SJCRH30 (cell line): Measurements from ENCODE around the gene TRAFD1. TPM values are rescaled to one million over a fixed set of nuclear protein-coding genes. Genes with fewer than 3 reads are reported as not detected.
"Not testable (repeated sequence)": the region's sequence is repeated elsewhere in the genome, so short reads cannot be mapped to it uniquely, and the experiment has no call there.

Experiments
- DNase-seq, 2 experiments: peaks; one replicate each; pipeline ENCODE4 v3.0.0-alpha.2; 2015 to 2020
- H3K27ac ChIP-seq: fragments of 250-450 bp; sonication (Bioruptor Pico); 2 replicates; pipeline ENCODE4 v1.5.1; 2020; ENCODE audit warnings: mild to moderate bottlenecking, moderate library complexity
- H3K27me3 ChIP-seq: fragments of 250-450 bp; sonication (Bioruptor Pico); 2 replicates; pipeline ENCODE4 v1.5.1; 2020; ENCODE audit warnings: mild to moderate bottlenecking, moderate library complexity
- H3K36me3 ChIP-seq: fragments of 250-450 bp; sonication (Bioruptor Pico); 2 replicates; pipeline ENCODE4 v1.5.1; 2020; ENCODE audit warnings: mild to moderate bottlenecking, moderate library complexity
- H3K4me1 ChIP-seq: fragments of 250-450 bp; sonication (Bioruptor Pico); 2 replicates; pipeline ENCODE4 v1.5.1; 2020; ENCODE audit warnings: mild to moderate bottlenecking, moderate library complexity
- H3K4me3 ChIP-seq: fragments of 250-450 bp; sonication (Bioruptor Pico); 2 replicates; pipeline ENCODE4 v1.5.1; 2020; ENCODE audit warnings: mild to moderate bottlenecking, moderate library complexity
- H3K9me3 ChIP-seq: fragments of 250-450 bp; sonication (Bioruptor Pico); replicated peaks from 2 replicates; pipeline ENCODE4 v1.5.1; 2020; ENCODE audit warnings: mild to moderate bottlenecking, moderate library complexity
- total RNA-seq: library from RNA; depleted of rRNA; stranded (reverse); fragments of >200 nt; shearing (Covaris generic); gene quantifications from 2 replicates; pipeline ENCODE4 v1.2.3, GENCODE V29; 2014

The TRAFD1 gene
- total RNA-seq, 1 experiment from 2014 or later: 23.5 TPM

DNA sequence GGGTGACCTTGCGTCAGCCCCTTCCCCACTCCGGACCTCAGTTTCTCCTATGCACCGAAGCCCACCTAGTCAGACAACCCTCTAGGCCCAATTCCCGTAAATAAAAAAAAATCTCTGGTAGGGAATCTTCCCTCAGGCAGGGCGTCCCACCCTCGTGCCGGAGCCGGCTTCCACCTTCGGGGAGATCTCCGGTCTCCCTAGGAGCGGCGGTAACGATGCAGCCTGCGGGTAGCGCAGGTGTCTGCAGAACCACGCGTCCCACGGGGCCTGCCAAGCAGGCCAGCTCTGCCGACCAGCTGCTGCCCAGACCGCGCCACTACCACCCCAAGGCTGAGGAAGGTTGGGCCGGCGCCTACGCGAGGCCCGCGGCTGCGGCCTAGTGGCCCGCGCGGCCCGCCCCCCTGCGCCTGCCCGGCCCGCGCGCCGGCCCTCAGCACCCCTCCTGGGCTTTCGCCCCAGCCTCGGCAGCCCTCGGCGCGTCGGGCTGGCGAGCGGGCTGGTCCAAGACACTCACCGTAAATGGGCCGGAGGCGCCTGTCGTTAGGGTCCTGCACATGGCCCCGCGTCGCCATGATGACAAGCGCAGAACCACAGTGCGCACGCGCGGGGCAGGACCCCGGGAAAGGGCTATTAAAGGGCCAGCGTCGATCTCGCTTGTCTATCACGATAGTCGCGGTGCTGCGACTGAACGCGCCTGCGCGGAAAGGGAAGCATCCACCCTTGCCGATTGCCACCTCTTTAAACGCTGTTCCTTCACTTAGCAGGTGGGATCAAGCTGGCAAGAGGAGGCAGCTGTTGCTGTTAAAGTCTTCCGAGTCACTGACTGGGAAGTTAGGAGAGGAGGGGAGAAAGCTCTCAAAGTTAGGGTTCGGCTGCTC is 16.9 kb upstream of the TRAFD1 start, which contains the start of gene NAA25:
Gene NAA25, minus strand, starts transcription at position 582 of the 878 bp plus-strand sequence. Its CDS starts 10 bp downstream, at position 572.
- Histone ChIP-seq H3K27ac (peak within 1 kb of the TSS; percentile 80), H3K4me1 (no peaks in the 10 kb centered on the region), H3K36me3 (peaks cover 11% of the 10 kb centered on the region; the same call in 1 of the 2 replicates), H3K27me3 (no peaks in the 10 kb centered on the region), H3K4me3 (peak within 1 kb of the TSS; percentile 85), H3K9me3 (no peaks in the 10 kb centered on the region)
- DNase-seq: peak; percentile 90 to 92

DNA sequence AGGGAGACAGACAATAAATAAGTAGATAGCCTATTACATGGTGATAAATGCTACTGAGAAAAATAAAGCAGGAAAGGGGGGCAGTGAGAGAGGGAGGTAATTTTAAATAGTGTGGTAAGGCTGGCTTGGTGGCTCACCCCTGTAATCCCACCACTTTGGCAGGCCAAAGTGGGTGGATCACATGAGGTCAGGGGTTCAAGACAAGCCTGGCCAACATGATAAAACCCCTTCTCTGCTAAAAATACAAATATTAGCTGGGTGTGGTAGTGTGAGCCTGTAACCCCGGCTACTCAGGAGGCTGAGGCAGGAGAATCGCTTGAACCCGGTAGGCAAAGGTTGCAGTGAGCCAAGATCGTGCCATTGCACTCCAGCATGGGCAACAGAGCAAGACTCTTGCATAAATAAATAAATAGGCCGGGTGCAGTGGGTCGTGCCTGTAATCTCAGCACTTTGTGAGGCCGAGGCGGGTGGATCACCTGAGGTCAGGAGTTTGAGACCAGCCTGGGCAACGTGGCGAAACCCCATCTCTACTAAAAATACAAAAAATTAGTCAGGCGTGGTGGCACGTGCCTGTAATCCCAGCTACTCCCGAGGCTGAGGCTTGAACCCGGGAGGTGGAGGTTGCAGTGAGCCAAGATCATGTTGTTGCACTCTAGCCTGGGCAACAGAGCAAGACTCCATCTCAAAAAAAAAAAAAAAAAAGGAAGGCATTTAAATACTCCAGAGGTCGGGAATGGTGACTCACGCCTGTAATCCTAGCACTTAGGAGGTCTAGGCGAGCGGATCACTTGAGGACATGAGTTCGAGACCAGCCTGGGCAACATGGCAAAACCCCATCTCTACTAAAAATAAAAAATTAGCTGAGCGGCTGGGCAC is 14.3 kb upstream of the TRAFD1 start:
- not testable (repeated sequence) for H3K4me1 ChIP-seq, H3K27me3 ChIP-seq, H3K36me3 ChIP-seq, DNase-seq, H3K9me3 ChIP-seq, H3K27ac ChIP-seq
- peak overlapping the region; percentile 85 for H3K4me3 ChIP-seq

DNA sequence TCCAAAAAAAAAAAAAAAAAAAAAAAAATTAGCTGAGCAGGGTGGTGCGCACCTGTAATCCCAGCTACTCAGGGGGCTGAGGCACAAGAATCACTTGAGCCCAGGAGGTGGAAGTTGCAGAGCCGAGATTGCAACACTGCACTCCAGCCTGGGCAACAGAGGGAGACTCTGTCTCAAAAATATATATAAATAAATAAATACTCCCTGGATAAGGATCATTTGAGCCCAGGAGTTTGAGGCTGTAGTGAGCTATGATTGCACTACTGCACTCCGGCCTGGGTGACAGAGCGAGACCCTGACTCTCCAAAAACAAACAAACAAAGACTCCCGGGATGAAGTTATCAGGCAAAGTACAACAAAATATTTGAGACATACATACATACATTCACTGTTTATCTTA is 13.4 kb upstream of the TRAFD1 start:
- Histone ChIP-seq H3K27me3 (no peaks in the 10 kb centered on the region), H3K9me3 (no peaks in the 10 kb centered on the region), H3K4me1 (no peaks in the 10 kb centered on the region), H3K36me3 (no peaks in the 10 kb centered on the region), H3K4me3 (no peak overlapping the region), H3K27ac (no peak overlapping the region)
- DNase-seq: no peak

DNA sequence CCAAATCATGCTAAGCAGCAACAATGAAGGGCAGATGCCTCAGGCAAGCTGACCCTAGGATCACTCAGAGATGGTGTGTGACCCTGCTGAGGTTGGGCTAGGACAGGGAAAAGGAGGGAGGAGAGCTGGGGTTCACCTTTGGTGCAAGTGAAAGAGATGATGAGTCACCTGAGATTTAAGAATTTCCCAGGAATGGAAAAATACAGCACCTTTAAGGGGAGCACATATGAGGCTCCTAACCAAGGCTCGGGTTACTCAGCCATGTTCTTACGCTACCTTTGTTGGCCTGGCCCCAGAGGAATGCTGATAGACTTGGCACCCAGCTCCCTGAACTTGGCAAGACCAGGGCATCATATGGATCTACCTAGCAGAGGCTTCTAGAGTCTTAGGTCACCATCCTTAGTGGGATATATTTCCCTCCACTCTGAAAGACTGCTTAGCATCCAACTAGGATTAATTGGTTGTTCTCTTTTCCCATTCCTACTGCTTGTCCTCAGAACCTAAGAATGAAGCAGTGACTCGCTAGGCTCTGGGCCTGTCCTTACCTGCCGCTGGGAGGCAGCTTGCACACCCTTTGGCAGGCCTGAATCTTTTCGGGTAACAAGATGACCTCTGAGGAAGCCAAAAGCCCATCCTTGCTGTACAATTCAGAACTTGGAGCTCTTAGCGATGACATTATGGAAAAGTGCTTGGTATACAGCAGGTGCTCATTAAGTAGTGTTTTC is 12.8 kb upstream of the TRAFD1 start:
- Histone ChIP-seq H3K27ac (no peak overlapping the region), H3K27me3 (no peaks in the 10 kb centered on the region), H3K4me3 (no peak overlapping the region), H3K36me3 (no peaks in the 10 kb centered on the region), H3K4me1 (no peaks in the 10 kb centered on the region), H3K9me3 (no peaks in the 10 kb centered on the region)
- DNase-seq: no peak

DNA sequence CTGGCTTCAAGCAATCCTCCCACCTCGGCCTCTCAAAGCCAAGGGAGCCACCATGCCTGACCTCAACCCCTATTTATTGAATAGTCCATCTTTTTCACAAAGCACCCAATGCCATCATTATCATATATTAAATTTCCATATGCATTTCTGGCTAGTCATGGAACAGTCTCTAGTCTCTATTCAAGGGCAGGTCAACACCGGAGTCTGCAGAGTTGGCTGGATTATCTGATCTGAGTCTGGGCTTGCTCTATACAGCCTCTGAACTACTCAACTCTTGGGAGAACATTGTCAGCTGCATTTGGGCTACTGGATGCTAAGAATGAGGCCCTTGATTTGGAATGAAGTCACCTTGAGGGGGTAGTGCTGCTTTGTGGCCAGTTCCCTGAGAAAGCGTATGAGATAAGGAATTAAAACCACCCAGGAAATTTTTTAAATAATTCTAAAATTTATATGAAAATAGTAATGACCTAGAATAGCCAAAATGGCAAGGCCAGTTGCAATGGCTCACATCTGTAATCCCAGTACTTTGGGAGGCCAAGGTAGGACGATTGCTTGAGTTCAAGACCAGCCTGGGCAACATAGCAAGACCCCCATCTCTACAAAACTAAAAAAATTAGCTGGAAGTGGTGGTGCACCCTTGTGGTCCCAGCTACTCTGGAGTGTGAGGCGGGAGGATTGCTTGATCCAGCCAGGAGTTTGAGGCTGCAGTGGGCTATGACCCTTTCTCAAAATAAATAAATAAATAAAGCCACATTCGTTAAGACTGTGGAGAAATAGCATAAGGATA is 9.9 kb upstream of the TRAFD1 start:
- Histone ChIP-seq H3K4me3 (no peak overlapping the region), H3K4me1 (no peaks in the 10 kb centered on the region), H3K36me3 (no peaks in the 10 kb centered on the region), H3K27me3 (no peaks in the 10 kb centered on the region), H3K27ac (no peak overlapping the region), H3K9me3 (no peaks in the 10 kb centered on the region)
- no peak for DNase-seq

DNA sequence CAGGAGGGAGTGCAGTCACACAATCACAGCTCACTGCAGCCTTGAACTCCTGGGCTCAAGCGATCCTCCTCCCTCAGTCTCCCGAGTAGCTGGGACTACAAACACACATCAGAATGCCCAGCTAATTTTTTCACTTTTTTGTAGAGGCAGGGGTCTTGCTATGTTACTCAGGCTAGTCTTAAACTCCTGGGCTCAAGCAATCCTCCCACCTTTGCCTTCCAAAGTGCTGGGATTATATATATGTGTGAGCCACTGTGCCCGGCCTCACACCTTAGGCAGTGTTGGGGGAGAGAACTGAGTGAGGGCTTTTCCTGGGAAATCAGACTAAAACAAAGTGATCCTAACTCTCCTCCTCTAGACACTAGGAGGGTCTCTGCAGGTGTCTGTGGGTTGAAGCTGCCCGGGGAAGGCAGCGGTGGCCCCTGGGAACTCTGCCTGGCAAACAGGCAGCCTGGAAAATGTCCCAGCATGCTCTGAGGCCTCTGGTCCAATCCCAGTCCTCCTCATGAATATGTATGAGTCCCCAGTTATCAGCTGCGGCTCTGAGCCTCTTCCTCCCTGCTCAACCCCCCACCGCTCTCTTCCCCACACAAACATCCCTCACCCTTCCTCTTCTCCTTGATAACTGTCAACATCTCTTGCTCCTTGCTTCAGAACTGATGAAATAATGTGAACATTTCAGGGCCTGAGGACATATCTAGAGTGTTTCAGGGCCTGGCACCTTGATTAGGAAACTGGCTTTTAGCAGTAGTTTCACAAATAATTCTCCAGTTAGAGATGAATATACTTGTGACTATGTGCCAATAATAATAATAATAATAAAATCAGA is 8.9 kb upstream of the TRAFD1 start:
- Histone ChIP-seq H3K4me1 (no peaks in the 10 kb centered on the region), H3K27me3 (no peaks in the 10 kb centered on the region), H3K27ac (no peak overlapping the region), H3K36me3 (no peaks in the 10 kb centered on the region), H3K9me3 (no peaks in the 10 kb centered on the region), H3K4me3 (peak overlapping the region; percentile 38)
- DNase-seq: peak; percentile 66 to 82

DNA sequence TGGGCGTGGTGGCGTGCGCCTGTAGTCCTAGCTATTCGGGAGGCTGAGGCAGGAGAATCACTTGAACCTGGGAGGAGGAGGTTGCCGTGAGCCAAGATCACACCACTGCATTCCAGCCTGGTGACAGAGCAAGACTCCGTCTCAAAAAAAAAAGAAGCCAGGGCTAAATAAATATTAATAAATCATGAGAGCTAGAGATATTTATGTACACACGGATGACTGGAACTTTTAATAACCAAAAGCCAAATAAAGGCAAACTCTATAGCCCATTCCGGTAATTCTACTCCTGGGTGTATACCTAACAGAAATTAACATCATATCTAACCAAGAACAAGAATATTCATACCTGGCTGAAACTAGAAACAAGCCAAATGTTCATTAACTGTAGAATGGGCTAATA is 7.7 kb upstream of the TRAFD1 start:
- DNase-seq: no peak
- H3K9me3 ChIP-seq: no peaks in the 10 kb centered on the region
- H3K4me3 ChIP-seq: no peak overlapping the region
- H3K27ac ChIP-seq: no peak overlapping the region
- H3K27me3 ChIP-seq: no peaks in the 10 kb centered on the region; the same call in 1 of the 2 replicates
- H3K36me3 ChIP-seq: no peaks in the 10 kb centered on the region
- peaks cover 8% of the 10 kb centered on the region for H3K4me1 ChIP-seq

DNA sequence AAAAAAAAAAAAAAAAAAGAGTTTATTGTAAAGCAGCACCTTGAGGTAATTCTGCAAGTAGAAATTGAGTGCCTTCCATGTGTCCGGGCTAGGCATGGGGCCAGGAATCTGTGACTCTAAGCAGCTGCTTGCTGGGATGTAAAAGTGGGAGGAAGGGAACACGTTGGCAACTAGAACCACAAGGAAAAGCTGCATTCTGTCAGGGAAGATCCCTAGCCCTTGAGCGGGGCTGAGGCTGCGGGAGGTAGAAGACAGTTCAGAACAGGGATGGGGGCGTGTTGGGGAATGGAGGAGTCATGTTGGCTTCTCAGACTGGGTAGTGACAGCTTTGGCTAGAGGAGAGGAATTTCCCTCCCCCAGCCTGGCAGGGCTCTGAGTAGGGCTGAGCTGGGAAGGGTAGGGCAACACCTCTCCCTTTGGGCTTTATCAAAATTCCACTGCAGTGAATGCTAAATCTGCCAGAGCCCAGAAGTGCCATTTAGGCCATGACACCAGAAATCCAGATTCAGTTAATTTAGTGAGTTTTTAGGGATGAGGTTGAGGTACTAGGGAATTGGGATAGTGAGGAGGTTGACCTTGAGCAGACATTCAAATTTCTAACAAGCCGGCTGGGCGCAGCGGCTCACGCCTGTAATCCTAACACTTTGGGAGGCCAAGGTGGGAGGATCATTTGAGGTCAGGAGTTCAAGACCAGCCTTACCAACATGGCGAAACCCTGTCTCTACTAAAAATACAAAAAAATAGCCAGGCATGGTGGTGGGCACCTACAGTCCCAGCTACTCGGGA is 3.4 kb upstream of the TRAFD1 start:
- Histone ChIP-seq H3K36me3 (no peaks in the 10 kb centered on the region), H3K27ac (no peak overlapping the region), H3K9me3 (no peaks in the 10 kb centered on the region), H3K4me1 (peaks cover 16% of the 10 kb centered on the region), H3K27me3 (no peaks in the 10 kb centered on the region; the same call in 1 of the 2 replicates), H3K4me3 (no peak overlapping the region)
- DNase-seq: peak; percentile 65 to 74

DNA sequence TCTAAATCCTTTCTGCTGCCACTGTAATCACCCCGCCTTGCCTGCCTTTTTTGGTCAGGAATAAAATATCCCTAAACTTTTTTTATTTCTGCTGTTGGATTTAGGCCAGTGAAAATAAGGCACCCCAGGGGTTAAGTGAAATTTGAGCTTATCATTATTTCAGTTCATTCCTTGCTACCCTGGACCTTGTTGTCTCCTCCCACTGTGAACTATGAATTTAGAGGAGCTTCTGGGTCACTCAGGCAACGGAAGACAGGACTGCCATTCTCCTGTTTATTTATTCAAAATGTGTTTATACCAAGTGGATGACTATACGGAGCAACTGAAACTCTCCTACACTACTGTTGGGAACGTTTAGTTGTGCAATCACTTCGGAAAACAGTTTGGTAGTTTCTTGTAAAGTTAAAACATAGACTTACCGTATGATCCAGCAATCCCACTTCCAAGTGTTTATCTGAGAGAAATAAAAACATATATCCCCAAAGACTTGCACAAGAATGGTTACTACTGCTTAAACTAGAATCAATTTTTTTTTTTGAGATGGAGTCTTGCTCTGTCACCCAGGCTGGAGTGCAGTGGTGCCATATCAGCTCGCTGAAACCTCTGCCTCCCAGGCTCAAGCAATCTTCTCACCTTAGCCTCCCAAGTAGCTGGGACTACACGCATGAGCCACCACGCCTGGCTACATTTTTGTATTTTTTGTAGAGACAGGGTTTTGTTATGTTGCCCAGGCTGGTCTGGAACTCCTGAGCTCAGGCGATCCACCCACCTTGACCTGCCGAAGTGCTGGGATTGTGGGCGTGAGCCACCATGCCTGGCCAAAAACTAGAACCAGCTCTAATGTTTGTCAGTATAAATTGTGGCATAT is 2.3 kb upstream of the TRAFD1 start:
- Histone ChIP-seq H3K9me3 (no peaks in the 10 kb centered on the region), H3K27me3 (no peaks in the 10 kb centered on the region; the same call in 1 of the 2 replicates), H3K4me3 (no peak overlapping the region), H3K4me1 (peaks cover 16% of the 10 kb centered on the region), H3K36me3 (no peaks in the 10 kb centered on the region), H3K27ac (no peak overlapping the region)
- peak in 1 of 2 experiments; percentile 42 for DNase-seq

DNA sequence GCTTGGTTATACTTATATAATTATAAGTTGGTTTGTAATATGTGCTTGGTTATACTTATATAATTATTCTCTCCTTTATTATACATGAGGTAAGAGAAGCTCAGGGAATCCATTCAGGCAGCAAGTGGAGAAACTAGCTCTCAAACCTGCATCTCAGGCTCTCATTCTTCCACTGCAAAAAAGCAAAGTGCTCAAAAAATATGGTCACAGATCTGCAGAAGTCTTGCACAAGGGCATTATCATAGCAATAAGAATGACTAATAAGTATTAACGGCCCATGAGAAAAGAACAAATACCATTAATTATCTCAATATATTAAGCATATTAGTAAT is 476 bp upstream of the TRAFD1 start:
- Histone ChIP-seq H3K4me3 (peak overlapping the region; percentile 79), H3K36me3 (no peaks in the 10 kb centered on the region), H3K4me1 (peaks cover 16% of the 10 kb centered on the region), H3K9me3 (no peaks in the 10 kb centered on the region), H3K27me3 (no peaks in the 10 kb centered on the region; the same call in 1 of the 2 replicates), H3K27ac (no peak overlapping the region)
- no peak for DNase-seq

DNA sequence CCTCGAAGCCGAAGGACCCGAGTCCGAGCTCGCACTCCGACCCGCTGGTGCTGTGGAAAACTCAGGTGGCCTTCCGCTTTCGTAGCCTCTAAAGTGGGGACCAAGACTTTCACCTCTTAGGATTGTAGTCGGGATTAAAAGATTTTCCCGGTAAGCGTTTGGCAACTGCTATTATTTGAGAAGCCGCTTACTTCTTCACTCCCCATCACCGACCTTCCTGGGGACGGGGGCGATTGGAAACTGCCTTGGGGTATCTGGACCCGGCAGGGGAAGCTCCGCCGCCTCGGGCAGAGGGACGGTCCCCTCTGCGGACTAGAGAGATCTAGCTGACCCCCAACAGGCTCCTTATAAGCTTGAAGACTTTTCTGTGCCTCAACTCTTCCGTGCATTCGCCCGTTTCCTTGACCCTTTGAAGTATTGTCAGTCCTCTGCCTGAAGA is 659 bp downstream of the TRAFD1 start:
- DNase-seq: no peak
- Histone ChIP-seq H3K9me3 (no peaks in the 10 kb centered on the region), H3K27ac (no peak overlapping the region), H3K4me3 (peak overlapping the region; percentile 79), H3K27me3 (no peaks in the 10 kb centered on the region; the same call in 1 of the 2 replicates), H3K4me1 (peaks cover 16% of the 10 kb centered on the region), H3K36me3 (no peaks in the 10 kb centered on the region)

DNA sequence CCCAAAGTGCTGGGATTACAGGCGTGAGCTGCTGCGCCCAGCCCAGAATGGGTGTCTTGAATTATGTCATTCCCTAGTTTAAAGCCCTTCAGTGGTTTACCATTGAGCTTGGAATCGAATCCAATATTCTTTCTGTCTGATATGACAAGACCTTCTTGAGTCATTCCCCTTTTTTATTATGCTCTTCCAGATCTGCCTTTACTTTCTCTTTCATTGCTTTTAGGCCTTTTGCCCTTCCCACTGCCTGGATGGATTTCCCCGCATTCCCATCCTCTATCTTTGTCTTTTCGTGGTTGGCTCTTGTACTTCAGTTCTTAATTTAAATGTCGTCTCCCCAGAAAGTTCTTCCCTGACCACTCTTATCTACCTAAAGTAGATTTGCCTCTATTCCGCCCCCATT is 1.6 kb downstream of the TRAFD1 start:
- Histone ChIP-seq H3K27ac (no peak overlapping the region), H3K4me3 (no peak overlapping the region), H3K9me3 (no peaks in the 10 kb centered on the region)

More for the DNA sequence above, 1.6 kb downstream of the TRAFD1 start:
- H3K4me1 ChIP-seq: peaks cover 15% of the 10 kb centered on the region
- H3K27me3 ChIP-seq: no peaks in the 10 kb centered on the region; the same call in 1 of the 2 replicates
- no peak for DNase-seq
- no peaks in the 10 kb centered on the region for H3K36me3 ChIP-seq
